ENCODE data around the gene PCSK1N.
"Not testable (repeated sequence)": the region's sequence is repeated elsewhere in the genome, so short reads cannot be mapped to it uniquely, and the experiment has no call there.

PCSK1N gene, protein sequence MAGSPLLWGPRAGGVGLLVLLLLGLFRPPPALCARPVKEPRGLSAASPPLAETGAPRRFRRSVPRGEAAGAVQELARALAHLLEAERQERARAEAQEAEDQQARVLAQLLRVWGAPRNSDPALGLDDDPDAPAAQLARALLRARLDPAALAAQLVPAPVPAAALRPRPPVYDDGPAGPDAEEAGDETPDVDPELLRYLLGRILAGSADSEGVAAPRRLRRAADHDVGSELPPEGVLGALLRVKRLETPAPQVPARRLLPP

GRCh38 chrX:48835524-48836329, at the start of gene PCSK1N:
Gene PCSK1N, minus strand, starts transcription at chrX:48835610. Its CDS starts 78 bp downstream, at chrX:48835532.
- DNase-seq (ENCODE audit: low read depth, low spot score) = no peak

DNA sequence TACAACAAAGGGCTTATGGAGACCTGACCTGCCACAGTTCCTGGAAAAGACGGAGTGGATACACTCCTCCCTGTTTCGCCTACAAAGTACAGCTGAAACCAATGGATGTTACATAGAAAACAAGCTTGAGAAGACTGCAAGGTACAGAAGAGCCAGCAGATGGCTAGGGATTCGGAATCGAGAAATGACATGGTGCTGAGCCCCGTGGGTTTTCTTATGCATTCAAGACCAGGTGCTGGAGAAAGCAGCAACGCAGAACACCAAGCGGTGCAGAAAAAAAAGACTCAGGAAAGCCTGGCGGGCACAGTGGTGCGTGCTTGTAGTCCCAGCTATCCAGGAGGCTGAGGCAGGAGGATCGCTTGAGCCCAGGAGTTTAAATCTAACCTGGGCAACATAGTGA, 48.3 kb upstream of the PCSK1N start:
- DNase-seq (ENCODE audit: low read depth, low spot score) = no peak

GRCh38 chrX:48876944-48877343, 41.5 kb upstream of the PCSK1N start:
- DNase-seq (ENCODE audit: low read depth, low spot score) = not testable (repeated sequence)

- not testable (repeated sequence) for DNase-seq (ENCODE audit: low read depth, low spot score)
These were observed 36.6 kb upstream of the PCSK1N start for GRCh38 chrX:48872017-48872416.

- no peak for DNase-seq (ENCODE audit: low read depth, low spot score)
These were observed 28.8 kb upstream of the PCSK1N start for GRCh38 chrX:48864210-48864609.

- DNase-seq (ENCODE audit: low read depth, low spot score) = no peak
These were observed 19.5 kb upstream of the PCSK1N start for GRCh38 chrX:48854898-48855297.

DNA sequence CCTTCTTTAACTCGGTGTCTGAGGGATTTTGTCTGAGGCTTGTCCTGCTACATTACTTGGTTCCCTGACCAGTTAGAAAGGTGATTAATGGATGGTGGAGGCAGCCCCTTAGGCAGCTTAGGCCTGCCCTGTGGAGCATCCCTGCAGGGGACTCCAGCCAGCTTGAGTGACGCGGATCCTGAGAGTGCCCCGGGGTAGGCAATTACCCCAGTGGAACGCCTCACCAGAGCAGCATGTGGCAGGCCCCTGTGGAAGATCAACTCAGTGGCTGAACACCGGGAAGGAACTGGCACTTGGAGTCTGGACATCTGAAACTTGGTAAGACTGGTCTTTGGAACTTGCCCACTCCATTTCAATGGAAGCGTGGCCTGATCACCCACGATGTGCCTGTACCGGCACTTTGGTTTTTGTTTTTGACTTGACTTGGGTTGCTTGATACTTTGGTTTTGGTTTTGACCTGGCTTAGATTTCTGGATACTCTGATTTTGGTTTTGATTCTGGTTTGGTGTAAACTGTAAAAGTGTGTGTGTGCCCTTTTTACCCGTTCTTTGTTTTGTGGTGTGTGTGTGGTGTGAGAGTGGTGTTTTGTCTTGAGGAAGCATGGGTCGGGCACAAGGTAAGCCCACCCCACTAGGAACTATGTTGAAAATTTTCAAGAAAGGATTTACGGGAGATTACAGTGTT, 18.9 kb upstream of the PCSK1N start:
- not testable (repeated sequence) for DNase-seq (ENCODE audit: low read depth, low spot score)

DNA sequence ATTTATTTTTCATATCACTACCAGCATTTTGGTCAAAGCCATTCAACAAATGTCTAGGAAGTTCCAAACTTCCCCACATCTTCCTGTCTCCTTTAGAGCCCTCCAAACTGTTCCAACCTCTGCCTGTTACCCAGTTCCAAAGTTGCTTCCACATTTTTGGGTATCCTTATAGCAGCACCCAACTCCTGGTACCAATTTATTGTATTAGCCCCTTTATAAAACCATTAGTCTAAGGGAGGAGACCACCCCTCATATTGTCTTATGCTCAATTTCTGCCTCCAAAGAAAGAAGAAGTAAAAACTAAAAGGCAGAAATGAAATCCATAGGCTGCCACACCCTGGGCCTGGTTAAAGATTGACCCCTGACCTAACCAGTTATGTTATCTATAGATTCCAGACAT, 18.1 kb upstream of the PCSK1N start:
- not testable (repeated sequence) for DNase-seq (ENCODE audit: low read depth, low spot score)

GRCh38 chrX:48852857-48853256, 17.4 kb upstream of the PCSK1N start:
- DNase-seq (ENCODE audit: low read depth, low spot score) = no peak

DNA sequence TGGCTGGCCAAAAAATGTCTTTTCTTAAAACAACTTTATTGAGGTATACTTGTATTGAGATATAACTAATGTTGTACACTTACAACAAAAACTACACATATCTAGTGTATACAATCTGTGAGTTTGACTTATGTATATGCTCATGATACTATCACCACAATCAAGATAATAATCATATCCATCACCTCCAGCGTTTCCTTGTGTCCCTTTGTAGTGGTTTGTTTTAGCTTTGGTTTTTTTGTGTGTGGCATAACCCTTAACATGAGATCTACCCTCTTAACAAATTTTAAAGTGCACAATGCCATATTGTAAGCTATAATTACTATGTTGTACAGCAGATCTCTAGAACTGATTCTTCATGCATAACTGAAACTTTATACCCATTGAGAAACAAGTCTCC, 13.4 kb upstream of the PCSK1N start:
- DNase-seq (ENCODE audit: low read depth, low spot score) = no peak

GRCh38 chrX:48839686-48840085, 4.3 kb upstream of the PCSK1N start:
- no peak for DNase-seq (ENCODE audit: low read depth, low spot score)

DNA sequence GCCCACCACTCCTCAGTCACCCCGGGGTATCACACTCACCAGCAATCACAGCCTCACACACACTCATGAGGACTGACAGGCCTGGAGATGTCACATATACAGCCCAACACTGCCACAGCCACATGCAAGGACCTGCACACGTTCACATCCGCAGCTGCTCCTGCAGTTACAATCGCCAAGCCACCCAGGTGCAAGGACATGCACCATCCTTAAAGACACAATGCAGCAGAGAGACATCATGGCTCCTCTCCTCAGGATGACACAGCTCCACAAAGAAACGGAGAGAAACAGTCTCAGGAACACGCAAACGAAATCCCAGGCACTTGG, 1.1 kb downstream of the PCSK1N start:
- no peak for DNase-seq (ENCODE audit: low read depth, low spot score)

DNA sequence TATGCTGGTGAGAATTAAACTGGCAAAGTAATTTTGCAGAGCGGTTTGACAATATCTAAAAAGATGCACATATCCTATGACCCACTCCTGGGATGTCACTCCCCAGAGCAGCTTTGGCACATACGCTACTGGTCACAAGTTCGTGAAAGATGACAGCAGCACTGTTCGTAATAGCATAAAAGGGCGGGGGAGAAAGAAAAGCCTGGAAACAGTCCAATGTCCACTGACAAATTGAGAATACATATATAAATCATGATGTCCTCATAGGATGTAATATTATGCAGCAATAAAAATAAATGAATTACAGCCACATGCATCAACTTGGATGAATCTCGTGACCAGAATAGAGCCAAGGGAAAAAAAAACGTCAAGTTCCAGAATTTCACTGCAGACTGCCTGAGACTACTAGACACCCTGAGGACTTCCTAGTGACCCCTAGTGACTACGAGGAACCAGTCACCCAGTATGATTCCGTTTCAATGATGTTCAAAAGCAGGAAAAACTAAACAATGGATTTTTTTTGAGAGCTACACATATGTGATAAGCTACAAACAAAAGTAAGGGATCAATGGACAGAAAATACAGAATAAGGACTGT, 1.8 kb downstream of the PCSK1N start:
- no peak for DNase-seq (ENCODE audit: low read depth, low spot score)

- no peak for DNase-seq (ENCODE audit: low read depth, low spot score)
These were observed 3.5 kb downstream of the PCSK1N start for GRCh38 chrX:48831909-48832291.

DNA sequence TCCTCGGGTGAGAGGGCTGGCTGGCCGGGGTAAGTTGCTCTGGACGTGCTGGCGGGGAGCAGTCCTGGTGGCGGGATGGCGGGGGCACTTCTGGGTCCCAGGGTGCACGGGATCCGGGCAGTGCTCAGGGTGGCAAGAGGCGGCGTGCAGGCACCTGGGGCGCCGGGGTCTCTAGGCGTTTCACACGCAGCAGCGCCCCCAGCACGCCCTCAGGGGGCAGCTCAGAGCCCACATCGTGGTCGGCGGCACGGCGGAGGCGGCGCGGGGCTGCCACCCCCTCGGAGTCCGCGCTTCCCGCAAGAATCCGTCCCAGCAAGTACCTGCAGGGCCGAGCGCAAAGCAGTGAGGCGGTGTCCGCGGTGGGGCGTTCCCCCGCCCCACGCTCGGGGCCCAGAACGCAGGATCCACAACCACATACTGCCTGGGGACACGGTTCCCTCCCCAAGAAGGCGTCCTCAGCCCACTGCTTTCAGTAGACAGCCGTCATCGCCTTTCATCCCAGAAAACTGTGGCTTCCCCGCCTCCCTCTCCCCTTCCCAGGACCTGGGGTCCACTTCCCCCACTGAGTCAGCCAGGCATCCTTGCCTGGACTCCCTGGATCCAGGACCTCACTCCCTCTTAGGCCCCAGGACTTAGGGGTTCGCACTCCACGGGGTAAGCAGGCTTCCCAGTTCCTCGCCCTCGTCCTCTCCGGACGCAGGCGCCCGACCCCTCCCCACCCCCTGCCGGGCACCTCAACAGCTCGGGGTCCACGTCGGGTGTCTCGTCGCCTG, 4.1 kb downstream of the PCSK1N start:
- no peak for DNase-seq (ENCODE audit: low read depth, low spot score)

GRCh38 chrX:48829016-48829735, 6.2 kb downstream of the PCSK1N start:
- no peak for DNase-seq (ENCODE audit: low read depth, low spot score)

DNA sequence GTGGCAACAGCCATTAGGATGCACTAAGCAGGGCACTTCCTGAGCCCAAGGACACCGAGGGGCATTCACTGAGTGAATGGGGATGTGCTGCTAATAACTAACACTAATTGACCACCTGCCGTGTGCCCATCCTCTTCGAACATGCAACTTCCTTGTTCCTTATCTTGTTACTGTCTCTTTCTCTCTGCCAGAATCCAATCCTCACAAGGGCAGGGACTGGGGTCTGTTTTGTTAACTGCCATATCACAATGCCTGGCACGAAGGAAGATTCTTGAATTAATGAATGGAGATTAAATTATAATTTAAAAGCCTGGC, 7.8 kb downstream of the PCSK1N start:
- no peak for DNase-seq (ENCODE audit: low read depth, low spot score)

DNA sequence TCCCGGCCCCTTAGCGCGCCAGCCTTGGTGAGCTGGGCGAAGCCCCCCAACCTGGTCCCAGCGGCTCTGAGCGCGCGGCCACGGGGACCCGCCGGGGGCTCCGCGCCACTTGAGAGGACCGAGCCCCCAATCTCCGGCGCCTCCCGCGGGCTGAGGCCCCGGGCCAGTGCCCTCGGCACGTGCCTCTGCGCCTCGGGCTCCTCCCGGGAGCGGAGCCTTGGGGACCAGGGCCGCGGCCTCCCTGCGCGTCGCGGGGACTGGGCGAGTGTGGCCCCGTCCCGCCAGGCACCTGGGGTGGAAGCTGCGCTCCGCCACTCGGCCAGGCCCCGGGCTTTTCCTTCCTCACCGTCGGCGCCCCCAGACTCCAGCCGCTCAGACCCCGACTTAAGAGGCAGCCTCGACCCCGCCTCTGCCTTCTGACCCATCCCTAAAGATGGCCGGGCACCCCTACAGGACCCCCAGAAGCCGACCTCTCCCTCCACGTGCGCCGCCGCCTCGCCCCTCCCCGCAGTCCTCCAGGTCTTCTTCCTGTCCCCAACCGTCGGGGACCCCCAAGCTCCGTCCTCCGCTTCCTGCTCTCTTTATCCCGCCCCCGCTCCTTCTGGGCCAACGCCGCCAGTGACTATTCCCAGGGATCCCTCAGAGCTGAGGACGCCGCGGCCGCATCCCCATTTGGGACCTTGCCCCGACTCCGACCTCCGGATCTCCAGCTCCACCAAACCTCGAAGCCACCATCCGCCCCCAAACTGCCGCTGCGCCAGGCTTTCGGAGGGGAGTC, 8.3 kb downstream of the PCSK1N start:
- no peak for DNase-seq (ENCODE audit: low read depth, low spot score)

GRCh38 chrX:48826135-48826875, 9.1 kb downstream of the PCSK1N start, which contains the start of gene ERAS:
Gene ERAS, plus strand, starts transcription at chrX:48826513. Its CDS starts 2,611 bp downstream, at chrX:48829124.
- DNase-seq (ENCODE audit: low read depth, low spot score) = no peak
